Putamen (tissue), 1 donor: Measurements from ENCODE around the gene CCDC81.
"Not testable (repeated sequence)": the region's sequence is repeated elsewhere in the genome, so short reads cannot be mapped to it uniquely, and the experiment has no call there.

Source experiments
- DNase-seq: peaks from one replicate; pipeline ENCODE4 v3.0.0-alpha.2; 2016; ENCODE audit warnings: low spot score

Gene CCDC81

DNA sequence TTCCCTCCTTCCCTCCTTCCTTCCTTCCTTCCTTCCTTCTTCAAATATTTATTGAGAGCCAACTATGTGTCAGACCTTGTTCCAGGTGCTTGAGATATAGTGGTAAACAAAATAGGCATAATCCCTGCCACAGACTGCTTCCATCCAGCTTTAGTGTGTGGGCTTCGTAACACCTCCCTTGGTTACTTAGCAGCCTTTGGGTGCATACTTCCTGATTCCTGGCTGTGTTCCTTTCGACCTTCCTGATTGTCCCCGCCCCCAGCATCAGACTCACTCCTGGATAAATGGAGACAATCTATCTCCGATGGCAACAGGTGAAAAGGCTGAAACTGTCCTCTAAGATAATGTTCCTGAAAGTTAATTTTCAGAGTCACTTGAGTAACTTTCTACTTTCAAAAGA lies 13.5 kb downstream of the CCDC81 start:
- no peak for DNase-seq

DNA sequence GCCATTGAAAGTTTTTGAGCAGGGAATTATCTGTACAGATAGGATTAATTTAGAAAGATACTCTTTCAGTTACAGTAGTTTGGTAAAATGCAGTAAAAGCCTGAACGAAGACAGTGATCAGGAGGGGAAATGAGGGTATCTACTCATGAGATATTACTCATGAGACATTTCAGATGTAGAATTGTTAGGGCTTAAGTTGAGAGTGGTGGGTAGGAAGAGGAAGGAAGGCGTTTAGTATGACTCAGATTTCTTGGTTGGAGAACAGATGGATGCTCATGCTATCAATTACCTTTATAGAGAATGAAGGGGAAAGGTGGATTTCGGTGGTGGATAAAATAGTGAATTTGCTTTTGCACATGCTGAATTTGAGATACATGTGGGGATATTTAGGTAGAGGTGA lies 15.8 kb downstream of the CCDC81 start:
- no peak for DNase-seq

GRCh38 chr11:86395061-86395551 lies 20.4 kb downstream of the CCDC81 start:
- no peak for DNase-seq

DNA sequence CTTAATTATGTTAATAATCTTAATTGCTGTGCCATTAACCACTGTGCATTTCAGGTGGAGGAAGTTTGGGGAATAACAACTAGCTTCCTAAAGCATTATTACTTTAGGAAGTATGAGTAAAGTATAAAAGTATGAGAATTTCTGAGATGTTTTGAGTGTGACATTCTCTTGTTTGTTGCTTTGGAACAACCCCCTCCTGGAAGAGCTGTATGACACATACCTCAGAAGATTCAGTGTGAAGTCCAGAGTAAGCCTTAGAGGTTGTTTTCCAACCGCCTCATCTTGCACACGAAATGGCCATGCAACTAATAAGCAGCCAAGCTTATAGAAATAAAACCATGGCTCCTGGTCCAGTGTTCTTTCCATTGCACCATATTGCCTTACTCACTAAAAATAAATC lies 21.7 kb downstream of the CCDC81 start:
- no peak for DNase-seq

DNA sequence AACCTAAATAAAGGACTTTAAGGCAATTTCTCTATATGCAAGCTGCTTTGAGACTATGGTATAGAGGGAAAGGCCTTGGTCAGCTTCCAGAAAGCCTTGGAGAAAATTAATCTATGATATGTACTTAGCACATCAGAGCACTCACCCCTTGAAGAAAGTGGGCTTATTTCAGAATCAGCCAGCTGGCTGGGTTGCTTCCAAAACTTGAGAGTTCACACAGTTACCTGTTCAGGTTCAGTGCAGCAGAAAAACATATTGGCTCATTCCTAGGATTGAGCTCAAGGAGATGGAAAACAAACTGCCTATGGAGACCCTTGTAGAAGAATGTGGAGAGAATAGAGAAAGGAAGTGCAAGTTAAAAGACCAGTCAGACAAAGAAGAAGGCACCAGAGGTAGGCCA lies 22.7 kb downstream of the CCDC81 start:
- no peak for DNase-seq

GRCh38 chr11:86398106-86398505 lies 23.4 kb downstream of the CCDC81 start:
- no peak for DNase-seq

GRCh38 chr11:86403458-86403857 lies 28.8 kb downstream of the CCDC81 start:
- DNase-seq, result no peak

DNA sequence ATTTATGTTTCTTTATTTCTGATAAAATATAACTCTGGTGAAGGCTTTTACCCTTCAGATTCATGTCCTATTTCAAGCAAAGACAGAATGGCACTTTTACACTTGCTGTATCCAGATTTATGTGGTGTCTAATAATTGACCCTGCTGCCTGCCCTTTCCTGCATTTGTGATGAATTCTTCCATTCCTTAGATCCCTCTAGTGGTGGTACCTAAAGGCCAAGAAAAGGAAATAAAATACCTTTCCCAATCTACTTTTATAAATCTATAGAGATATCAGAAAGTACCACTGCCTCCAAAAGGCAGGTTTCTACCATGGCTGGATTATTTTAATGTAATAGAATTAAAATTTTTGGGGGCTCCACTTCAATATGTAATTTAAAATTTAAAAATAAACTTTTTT lies 34.2 kb downstream of the CCDC81 start:
- DNase-seq, result no peak

DNA sequence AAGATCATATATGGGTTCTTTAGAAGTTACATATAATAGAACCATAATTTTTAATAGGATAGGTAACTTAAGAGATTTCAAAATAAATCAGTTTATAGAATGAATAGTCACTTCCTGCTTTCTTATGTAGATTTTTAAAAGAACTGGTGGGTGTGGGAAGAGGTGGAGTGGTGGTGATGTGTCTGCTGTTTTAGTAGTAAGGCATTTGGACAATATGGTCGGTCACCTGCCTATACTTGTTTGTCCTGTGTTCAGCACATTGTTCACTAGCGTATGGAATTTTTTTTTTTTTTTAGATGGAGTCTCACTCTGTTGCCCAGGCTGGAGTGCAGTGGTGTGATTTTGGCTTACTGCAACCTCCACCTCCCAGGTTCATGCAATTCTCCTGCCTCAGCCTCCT lies 39.3 kb downstream of the CCDC81 start:
- no peak for DNase-seq

- no peak for DNase-seq
Measured at GRCh38 chr11:86415026-86415425, 40.3 kb downstream of the CCDC81 start.

- DNase-seq, result no peak
Measured at GRCh38 chr11:86416494-86416893, 41.8 kb downstream of the CCDC81 start.

DNA sequence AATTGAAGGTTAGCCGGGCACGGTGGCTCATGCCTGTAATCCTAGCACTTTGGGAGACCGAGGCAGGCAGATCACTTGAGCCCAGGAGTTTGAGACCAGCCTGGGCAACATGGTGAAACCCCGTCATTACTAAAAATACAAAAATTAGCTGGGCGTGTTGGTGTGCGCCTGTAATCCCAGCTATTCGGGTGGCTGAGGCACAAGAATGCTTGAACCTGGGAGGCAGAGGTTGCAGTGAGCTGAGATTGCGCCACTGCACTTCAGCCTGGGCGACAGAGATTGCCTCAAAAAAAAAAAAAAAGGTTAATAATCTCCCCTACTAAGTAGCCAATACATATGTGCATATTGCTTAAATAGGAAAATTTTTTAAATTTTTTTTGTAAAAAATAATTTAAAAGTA lies 42.3 kb downstream of the CCDC81 start:
- DNase-seq, result not testable (repeated sequence)

- DNase-seq, result no peak
Measured at GRCh38 chr11:86418106-86418505, 43.4 kb downstream of the CCDC81 start.

DNA sequence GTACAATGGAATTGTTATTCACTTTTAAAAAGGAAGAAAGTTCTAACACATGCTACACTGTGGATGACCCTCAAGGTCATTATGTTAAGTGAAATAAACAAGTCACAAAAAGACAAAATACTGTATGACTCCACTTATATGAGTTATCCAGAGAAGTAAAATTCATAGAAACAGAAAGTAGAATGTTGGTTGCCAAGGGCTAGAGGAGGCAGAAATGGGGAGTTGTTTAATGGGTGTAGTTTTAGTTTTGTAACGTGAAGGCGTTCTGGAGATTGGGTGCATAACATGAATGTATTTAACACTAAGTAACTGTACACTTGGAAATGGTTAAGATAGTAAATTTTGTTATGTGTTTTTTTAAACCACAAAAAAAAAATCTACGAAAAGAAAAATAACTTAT lies 43.8 kb downstream of the CCDC81 start:
- no peak for DNase-seq

DNA sequence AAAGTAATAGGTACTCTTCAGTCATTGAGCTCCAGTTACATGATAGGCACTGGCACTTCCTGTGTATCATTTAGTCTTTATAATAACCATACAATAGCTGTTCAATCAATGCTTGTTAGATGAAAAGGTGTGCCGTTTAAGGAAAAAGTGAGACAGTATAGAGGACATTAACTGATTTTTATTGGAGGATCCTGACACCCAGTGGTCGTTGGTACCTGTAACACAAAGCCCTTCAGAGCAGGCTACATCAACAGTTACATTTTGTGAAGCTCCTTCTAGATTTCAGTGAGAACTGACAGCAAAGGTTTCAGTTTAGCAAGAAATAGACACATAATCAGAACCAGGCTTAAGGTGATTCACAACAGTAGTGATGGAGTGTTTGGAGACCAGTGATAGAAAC lies 44.2 kb downstream of the CCDC81 start:
- DNase-seq, result no peak

GRCh38 chr11:86421946-86422345 lies 47.3 kb downstream of the CCDC81 start:
- DNase-seq, result no peak

DNA sequence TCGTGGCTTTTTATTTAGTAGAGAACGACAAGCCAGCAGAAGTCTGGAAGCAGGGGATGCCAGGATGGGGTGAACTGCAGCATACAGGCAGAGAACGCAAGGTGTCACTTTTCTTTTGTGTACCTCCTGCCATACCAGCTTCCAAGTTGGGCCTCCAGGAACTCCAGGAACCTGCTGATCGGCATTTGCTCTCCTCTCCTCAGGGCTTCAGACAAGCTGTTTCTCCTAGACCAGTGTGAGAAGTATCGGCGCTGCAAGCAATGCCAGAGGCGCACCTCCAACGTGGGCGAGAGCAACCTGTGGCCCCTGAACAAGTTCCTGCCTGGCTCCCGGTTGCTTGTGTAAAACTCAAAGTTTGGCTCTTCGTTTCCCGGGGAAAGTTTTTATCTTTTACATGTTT lies 47.7 kb downstream of the CCDC81 start:
- DNase-seq, result no peak

GRCh38 chr11:86423488-86423887 lies 48.8 kb downstream of the CCDC81 start:
- DNase-seq, result not testable (repeated sequence)

DNA sequence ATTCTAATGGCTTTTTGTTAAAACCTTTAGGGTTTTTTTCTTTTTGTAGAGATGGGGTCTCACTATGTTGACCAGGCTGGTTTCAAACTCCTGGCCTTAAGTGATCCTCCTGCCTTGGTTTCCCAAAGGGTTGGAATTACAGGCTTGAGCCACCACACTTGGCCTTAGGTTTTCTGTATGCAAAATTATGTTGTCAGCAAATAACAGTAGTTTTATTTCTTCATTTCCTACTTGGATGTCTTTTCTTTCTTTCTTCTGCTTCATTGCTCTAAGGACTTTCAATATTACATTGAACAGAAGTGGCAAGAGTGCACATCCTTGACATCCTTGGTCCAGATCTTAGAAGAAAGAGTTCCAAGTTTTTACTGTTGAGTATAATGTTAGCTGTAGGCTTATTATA lies 52.8 kb downstream of the CCDC81 start:
- no peak for DNase-seq

DNA sequence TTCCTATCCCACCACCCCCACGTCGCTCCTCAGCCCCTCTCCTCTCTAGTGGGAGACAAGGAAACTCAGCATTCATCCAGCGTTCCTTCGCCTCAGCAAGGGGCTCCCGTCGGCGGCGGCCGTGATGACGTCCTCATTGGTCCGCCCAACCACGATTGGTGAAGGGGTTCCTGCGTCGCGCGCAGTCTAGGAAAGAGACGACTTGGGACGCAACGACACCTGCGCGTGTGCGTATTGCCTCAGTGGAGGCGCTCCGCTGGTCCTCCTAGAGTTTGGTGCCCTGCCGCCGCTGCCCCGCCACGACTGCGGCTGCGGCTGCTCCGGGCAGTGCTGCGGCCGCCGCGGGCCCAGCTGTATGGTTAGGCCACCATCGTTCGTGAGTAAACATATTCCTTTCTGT lies 56.6 kb downstream of the CCDC81 start:
- no peak for DNase-seq

GRCh38 chr11:86433361-86434095 lies 58.8 kb downstream of the CCDC81 start:
- DNase-seq, result not testable (repeated sequence)

DNA sequence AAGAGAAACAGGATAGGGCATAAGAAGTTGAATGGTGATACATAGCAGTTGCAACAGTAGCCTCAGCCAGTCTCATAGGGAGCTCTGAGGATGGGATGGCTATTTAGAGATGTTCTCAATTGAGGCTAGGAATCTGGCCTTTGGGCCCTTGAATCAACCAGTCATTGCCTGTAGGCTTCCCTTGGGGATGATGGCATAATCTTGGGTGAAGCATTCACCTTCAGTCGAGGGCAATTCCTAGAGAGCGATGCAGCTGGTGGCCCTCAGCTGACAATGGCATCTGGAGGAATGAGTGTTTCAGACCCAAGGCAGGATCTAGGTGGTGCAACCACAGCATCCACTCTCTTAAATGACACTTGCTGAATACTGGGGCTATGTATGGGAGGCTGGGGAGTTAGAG lies 61.0 kb downstream of the CCDC81 start:
- no peak for DNase-seq

- no peak for DNase-seq
Measured at GRCh38 chr11:86438685-86439084, 64.0 kb downstream of the CCDC81 start.

DNA sequence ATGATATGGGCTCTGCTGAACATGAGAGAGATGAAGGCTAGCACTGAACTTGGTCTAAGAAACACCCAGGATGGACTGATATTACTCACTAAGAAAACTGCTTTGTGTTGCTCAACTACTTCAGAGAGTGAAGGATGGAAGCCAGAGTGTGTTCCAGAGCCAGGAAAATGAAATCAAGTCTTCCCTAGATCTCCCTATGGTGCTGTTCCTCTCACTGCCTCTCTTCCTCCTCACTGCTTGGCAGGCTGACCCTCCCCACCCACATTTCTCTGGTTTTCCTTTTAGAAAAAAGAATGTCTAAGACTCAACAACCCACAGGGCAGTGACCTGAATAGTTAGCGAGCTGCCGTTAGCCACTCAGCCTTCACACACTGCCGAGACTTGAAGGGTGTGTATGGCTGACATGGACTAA lies 65.6 kb downstream of the CCDC81 start:
- no peak for DNase-seq
